ENCODE data around the gene ZNF76.

Gene ZNF76
- total RNA-seq, result 35.5 to 63.6 reads per million in 2 experiments

DNA sequence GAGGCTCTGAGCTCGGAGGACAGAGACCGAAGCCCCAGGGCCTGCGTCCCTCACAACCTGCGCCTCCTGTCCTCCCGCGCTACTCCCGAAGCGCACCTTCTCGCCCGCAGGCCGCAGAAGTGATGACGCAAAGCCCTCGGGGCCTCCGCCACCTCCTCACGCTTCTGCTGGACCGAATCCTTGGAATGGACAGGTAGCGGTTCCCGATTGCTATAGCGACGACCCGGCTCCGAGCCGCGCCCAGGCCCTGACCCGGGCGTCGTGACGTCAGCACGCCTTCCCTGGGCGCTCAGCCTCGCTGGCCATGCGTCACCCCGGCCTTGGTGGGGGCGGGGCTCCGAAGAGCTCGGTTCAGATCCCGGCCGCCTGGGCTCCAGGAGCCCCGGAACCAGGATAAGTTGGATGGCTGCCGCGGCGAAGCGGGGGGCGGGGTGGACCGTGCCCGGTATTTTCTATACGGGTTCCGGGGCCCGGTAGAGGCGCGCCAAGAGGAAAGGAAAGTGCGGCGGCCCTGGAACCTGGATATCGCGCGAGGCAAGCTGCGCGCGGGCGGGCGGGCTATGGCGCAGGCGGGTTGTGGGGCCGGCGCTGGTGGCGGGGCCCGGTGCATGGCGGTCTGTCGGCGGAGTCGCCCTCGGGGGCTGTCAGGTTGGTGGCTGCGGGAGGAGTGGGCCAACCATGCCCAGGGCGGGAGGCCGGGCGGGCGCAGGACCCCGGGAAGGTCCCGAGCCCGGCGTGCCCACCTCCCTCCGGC lies at the start of gene ZNF76:
Gene ZNF76, plus strand, starts transcription at position 542 of the 754 bp plus-strand sequence. CDS start 21,417 bp downstream, outside the sequence.
- peak; percentile 90 for DNase-seq (ENCODE audit: low read depth)

DNA sequence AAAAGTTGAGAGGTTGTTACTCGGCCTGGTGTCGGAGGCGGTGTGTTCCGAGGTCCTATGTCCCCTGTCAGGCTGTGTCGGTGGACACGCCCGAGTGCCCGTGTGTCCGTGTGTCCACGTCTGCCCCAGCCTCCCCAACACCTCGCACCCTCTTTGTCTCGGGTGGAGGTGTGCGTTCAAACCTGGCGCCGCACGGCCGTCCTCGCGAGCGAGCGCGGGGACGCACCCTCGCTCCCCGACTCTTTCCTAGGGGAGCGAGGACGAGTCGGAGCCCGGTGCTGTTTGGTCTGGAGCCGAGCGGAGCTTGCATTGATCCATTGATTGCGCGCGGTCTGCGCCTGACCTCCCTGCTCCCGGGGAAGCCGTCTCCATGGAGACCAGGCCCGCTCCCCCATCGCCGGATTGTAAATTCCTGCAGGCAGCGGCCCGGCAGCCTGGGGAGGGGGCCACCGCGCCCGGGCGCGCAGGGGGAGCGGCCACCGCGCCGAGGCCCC lies 46.2 kb upstream of the ZNF76 start:
- no peak for DNase-seq (ENCODE audit: low read depth)

DNA sequence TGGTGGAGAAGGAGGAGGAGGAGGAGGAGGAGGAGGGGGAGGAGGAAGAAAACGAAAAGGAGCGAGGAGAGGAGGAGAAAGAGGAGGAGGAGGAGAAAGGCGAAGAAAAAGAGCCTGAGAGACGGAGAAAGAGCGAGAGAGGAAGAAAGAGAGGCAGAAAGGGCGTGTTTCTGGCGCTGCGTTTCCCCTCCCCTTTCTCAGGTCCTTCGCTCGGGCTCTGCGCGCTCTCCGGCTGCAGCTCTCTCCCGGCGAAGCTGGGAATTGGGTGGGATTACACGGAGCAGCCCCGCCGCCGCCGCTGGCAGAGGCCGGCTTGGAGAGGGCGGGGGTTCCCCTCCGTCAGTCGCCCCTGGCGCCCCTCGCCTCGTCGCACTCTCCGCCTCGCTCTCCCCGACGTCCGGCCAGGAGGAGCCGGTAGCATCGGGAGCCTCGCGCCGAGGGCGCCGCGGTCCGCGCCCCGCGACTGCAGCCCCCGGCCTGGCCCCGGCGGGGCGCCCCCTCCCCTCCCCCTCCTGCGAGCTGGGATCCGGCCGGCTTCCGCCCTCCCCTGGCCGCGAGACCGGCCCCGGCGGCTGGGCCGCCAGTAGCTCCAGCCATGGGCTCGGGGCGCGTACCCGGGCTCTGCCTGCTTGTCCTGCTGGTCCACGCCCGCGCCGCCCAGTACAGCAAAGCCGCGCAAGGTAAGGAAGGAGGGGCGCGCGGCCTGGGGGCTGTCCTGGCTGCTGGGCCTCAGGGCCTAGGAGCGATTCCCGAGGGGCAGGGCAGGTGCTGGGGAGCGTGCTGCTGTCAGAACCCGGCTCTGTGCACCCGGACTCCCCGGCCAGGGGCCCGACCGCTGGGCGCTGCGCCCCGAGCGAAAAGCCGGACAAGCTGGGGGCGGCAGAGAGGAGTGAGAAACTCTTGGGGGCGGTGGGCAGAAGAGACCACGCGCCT lies 45.4 kb upstream of the ZNF76 start, which contains the start of gene SCUBE3:
Gene SCUBE3, plus strand, starts transcription at position 133 of the 933 bp plus-strand sequence. Its CDS starts 463 bp downstream, at position 596.
- DNase-seq (ENCODE audit: low read depth), result no peak

DNA sequence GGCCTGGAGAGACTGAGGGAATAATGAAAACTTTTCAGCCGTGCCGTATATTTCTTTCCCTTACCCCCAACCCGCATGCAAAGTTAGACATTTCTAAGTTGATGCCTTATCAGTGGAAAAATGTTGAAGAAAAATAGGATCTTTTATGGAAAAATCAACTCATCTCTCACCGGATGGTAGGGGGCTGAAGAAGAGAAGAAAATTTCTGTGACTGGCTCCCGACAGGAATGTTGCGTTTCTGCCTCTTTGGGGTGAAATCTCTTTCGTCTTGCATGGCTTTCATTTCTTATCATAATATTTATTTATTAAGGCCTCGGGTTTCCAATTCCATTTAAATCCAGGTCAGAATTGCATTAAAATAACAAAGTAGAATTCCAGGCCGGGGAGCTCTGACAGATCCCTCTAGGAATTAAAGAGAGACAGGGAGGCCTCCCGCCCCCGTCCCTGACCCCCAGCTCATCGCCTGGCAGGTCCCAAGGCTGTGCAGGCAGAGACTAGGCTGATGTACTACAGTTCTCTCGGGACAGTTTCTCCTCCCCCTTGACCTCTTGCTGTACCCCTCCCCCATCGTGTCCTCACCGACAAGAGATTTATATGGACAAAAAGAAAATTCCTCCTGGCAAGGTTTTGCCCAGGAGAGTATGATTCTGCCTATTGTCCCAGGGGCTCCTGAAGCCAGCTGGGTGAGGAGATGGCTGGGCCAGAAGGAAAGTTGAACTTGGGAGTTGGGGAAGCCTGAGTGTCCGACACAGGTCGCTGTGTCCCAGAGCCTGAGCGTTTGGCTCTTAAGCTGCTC lies 44.5 kb upstream of the ZNF76 start:
- DNase-seq (ENCODE audit: low read depth), result no peak

DNA sequence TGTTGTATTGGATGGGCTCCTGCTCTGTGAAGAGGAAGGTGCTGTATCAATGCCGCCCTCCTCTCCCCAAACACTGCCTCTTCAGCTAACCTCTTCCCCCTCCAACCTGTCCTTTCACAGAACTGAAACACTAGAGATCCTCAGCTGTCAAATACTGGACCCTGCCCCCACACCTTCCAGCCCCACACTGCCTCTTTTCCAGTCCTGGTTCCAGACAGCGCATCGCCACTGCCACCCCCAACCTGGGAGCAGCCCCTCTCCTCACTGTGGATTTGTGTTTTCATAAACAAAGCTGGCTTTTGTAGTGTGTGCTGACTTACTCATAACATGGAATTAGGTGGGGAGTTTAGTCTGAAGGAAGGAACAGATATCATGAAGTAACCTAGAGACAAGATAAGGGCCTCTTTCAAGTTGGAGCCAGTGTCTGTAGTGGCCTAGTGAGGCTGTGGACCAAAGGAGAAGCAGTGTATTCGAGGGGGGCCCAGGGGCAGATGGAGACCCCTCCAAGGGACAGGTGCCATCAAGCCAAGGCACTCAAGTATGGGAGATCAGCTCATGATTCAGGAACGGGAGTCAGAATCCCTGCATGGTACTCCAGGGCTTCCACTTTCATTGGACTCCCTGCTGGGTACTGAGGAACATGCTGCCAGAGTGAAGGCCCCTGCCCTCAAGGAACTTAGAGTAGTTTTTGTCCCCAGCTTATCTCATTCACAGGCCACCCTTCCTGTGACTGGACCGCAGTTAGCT lies 43.7 kb upstream of the ZNF76 start:
- no peak for DNase-seq (ENCODE audit: low read depth)

DNA sequence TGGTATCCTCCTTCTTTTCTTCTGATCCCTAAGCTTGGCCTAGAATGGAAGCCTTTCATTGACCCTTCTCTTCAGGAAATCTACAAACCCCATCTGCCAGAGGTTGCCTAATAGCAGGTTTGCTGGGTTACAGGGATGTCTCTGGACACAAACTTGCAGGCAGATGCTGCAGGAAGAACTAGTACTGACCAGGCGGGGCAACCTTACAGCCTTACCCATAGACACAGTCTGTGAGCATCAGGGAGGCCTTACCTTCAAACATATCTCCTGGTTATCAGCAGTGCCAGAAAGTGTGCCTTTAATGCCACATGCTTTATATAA lies 43.2 kb upstream of the ZNF76 start:
- no peak for DNase-seq (ENCODE audit: low read depth)

DNA sequence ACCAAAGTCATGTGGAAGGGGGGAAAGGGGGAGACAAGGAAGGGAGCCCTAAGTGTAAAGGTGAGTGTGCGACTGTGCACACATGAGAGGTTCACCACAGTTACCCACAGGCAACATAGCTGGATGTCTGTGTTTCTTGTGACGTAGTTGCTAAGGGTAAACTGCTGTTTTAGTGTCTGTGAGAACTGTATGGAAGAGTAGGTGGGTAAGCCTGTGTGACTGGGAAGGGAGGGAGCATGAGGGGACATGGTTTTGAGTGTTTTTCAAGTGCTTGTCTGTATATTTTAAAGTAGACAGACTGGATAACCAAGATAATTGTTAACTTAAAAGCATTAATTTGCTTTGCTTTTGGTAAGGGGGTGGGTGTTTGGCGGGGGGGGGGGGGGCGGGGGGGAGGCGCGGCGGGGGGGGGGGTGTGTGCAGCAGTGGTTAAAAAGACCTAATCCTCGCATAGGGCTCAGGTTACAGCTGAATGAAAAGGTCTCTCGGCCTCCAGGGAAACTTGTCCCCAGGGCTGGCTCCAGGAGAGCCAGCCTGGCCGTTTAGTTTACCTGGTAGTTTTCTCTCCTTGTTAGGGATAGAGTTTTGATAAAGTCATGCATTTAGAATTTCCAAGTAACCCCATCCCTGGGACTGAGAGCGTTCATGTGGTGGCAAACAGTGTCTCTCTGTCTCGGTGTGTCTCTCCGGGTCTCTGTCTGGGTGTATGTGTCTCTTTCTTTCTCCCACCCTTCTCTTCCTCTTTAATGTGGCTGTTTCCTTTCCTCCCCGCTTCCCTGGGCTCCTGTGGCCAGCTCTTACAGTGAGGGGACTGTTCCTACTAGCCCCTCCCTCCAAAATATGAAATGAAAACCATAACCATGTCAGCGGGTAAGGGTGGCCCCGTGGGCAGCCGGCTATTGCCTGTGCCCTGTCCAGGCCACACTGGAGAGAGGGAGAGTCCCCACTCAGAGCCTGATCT lies 42.4 kb upstream of the ZNF76 start:
- DNase-seq (ENCODE audit: low read depth), result no peak

DNA sequence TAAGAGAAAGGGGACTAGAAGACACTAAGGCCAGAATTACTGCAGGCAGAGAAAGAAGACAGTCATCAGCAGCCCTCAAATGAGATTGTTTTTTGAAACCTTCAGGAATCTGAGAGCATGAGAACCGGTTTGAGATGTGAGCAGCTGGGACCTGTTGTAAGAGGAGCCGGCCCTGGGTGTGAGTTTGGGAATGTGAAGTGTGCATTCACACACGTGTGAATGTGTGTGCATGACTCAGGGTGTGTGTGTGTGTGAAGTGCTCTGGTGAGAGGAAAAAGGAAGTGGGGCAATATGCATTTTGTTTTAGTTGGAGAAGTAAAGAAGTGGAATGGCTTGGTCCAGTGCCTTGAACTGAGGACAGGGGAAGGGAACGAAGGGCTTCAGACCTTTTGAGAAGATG lies 41.5 kb upstream of the ZNF76 start:
- no peak for DNase-seq (ENCODE audit: low read depth)

DNA sequence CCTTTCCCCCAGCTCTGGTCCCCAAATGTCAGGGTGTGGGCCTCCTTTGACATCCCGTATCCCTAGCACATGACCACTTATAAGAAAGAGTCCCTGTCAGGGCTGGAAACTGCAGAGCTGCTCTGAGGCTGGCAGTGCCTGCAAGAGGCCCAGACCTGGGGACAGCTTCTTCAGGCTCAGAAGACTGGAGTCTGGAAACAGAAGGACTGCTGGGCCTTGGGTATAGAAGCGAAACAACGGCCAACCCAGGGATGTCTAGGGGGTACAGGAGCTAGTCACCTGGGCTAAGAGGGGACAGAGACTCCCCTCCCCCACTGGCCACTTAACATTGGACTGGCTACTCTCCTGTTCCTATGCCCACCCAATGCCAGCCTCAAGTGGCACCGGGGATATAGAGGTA lies 41.1 kb upstream of the ZNF76 start:
- no peak for DNase-seq (ENCODE audit: low read depth)

DNA sequence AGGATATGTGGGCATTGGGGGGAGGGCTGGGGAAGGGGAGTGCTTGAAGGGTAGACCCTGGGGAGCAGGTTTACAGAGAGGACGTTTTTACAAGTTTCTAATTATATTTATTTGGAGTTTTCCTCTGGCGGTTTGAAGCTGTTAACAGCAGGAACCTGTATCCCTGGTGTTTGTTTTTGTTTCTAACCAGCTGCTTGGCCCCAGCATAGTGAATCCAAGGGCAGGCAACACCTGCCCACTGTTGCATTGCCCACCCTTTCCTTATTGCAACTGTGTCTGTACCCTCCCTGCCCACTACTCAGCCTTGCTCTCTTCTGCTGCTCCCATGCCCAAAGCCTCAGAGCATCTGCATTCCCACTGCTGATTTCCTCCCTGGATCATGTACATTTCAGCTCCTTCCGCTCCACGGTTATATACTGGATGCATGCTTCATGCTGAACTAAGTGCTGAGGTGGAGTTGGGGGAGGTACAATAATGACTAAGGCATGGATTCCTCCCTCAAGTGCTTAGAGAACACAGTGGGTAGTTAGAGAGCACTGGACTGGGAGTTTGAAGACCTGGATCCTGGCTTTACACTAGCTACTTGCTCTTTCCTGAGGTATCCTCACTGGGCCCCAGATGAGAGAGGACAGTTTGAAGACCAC lies 39.7 kb upstream of the ZNF76 start:
- DNase-seq (ENCODE audit: low read depth), result no peak

DNA sequence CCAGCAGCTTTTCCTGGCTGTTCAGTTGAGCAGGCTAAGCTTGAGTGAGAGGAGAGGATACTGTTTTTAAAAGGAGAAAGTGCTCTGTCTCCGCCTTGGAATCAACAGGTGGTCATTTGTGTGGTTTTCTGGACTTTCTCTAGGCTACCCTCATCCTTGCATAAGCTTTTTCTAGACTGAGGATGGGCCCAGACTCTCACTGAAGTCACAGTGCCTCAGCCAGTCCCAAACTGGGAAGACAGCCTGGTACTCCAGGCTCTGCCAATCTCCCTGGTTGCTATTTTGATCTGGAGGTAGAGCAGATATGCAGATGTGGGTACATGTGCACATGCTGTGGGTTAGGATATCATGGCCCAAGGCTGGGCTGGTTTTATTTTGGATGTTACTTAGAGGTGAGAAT lies 38.8 kb upstream of the ZNF76 start:
- no peak for DNase-seq (ENCODE audit: low read depth)

DNA sequence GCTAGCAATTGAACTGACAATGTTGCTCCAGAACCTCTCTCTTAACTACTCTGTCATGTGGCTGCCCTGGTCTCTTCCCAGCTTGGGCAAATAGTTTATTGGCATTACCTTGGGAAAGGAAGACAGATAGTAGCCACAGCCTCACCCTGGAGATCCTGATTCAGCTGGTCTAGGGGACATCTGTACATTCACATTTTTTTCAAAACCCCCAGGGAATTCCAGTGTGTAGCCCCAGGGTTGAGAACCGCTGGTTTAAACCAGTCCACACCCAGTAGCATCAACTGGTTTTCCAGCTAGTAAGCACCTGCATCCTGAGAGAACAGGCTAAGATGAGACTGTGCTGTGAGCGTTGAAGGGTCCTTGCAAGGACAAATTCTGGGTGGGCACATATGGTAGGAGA lies 36.1 kb upstream of the ZNF76 start:
- no peak for DNase-seq (ENCODE audit: low read depth)

DNA sequence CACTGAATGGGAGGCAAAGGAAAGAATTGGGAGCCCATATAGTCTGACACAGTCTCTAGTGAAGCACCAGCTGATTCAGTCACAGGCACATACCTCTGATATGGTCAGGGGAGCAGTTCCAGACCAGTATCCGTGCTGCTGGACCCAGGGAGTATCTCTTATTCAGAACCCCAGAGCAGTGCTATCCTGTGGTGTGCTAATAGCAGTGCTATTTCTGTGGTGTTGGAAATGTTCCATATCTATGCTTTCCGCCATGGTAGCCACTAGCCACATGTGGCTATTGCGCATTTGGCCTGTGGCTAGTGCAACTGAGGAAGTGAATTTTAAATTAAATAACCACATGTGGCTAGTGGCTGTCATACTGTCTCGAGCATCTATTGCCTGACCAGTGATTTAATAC lies 34.8 kb upstream of the ZNF76 start:
- DNase-seq (ENCODE audit: low read depth), result no peak

DNA sequence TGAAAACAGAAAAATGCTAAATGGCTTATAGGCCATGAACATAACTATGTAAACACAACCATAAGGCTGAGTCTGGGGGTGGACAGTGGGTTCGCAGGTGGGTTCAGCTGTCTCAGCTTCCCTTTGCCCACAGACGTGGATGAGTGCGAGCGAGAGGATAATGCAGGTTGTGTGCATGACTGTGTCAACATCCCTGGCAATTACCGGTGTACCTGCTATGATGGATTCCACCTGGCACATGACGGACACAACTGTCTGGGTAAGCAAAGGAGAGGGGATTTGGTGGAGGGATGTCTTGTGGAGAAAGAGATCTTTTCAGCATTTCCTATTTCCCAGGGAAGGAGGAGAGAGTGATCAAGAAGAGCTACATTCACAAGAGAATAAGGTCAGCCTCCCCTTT lies 31.1 kb upstream of the ZNF76 start:
- no peak for DNase-seq (ENCODE audit: low read depth)

DNA sequence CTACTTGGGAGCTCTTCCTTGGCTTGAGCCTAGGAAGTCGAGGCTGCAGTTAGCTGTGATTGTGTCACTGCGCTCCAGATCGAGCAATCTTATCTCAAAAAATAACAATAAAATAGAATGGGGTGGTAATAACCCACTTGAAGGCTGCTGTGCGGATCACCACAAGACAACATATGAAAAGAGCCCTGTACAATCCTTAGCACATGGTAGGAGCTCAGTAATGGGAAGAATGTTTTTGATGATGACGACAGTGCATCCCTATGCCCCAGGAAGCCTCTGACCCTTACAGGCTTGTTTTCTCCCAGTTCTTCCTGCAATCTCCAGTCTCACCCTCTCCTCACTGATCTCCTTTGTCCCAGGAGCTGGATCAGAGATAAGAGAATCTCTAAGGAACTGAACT lies 30.2 kb upstream of the ZNF76 start:
- no peak for DNase-seq (ENCODE audit: low read depth)

DNA sequence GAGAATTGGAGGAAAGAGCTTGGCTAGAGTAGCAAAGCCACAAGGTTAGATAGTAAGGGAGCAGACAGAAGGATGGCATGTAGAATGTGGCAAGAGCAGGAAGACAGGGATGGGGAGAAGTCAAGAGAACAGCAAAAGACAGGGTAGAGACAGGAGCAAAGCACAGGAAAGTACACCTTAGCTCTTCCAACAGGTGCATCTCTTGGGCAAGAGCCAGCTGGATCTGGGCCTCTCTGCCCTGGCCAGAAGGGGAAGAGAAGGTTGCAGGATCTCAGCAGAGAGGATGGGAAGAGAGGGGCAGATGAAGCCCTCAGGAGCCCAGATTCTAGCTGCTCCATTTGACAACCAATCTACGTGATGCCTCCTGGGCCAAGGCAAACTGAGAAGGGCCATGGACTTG lies 29.0 kb upstream of the ZNF76 start:
- DNase-seq (ENCODE audit: low read depth), result no peak

DNA sequence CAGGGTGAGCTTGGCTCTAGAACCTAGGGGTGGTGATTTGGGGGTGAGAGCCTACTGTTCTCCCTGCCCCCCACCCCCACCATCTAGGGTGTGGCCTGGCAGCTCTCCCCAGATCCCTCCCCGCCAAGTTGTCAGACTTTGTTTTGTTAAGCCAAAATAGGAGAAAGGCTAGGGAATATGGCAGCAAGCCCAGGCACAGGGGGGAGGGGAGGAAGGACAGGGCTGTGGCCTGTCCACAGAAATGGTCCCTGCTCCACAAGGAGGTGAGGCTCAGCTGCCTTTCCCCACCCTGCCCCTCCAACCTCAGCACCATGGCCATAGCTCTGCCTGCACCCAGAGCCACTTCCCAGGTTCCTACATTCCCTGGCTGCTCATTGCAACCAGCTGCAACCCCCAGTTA lies 28.6 kb upstream of the ZNF76 start:
- DNase-seq (ENCODE audit: low read depth), result no peak

DNA sequence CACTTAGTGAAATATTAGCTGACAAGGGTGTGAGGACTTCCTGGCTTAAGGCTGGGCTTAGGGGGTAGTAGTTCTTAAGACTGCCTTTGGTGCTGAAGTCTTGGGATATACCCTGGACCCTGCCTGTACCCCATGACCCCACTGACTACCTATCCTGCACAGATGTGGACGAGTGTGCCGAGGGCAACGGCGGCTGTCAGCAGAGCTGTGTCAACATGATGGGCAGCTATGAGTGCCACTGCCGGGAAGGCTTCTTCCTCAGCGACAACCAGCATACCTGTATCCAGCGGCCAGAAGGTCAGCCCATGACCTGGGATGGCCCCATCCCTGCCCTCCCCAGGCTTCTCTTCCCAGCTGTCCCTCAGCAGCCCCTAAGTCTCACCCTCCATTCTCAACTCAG lies 28.0 kb upstream of the ZNF76 start:
- no peak for DNase-seq (ENCODE audit: low read depth)

DNA sequence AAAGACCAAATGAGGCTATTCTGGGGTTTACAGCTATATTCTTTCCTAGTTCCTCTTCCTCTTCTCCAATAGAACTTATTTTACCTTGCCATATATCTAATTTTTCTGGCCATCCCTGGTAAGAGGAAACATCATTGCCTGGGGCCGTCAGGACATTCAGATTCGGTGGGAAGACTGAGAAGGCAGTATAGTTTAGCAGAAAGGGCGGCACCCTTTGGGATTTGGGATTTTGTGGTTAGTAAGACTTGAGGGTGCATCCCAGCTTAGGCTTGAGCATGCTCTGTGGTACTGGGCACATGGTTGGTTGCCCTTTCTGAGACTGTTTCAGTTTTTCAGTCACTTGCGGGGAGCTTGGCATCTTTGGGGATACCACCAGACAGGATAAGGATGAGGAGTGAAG lies 24.6 kb upstream of the ZNF76 start:
- DNase-seq (ENCODE audit: low read depth), result no peak

DNA sequence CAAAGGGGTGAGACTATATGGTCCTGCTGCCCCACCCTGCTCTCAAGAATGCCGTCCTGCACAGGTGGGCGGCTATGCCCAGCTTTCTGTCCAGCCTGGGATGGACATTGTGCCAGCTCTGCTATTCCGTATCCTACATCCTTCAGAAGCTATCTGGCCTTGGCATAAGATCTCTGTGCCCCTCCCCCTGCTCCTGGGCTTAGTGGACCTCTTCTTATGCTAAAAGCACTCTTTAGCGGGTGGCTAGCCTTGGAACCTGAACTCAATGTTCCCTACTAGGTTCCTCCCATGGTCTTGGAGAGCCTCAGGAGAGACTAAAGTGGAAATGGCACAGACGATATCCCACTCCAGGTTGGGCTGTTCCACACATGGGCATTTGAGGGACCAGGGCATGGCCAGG lies 23.3 kb upstream of the ZNF76 start:
- DNase-seq (ENCODE audit: low read depth), result no peak

All from T follicular helper cell (primary cell).